Measurements from ENCODE around the gene STK11IP. TPM values are rescaled to one million over a fixed set of nuclear protein-coding genes. Genes with fewer than 3 reads are reported as not detected.

STK11IP gene, protein sequence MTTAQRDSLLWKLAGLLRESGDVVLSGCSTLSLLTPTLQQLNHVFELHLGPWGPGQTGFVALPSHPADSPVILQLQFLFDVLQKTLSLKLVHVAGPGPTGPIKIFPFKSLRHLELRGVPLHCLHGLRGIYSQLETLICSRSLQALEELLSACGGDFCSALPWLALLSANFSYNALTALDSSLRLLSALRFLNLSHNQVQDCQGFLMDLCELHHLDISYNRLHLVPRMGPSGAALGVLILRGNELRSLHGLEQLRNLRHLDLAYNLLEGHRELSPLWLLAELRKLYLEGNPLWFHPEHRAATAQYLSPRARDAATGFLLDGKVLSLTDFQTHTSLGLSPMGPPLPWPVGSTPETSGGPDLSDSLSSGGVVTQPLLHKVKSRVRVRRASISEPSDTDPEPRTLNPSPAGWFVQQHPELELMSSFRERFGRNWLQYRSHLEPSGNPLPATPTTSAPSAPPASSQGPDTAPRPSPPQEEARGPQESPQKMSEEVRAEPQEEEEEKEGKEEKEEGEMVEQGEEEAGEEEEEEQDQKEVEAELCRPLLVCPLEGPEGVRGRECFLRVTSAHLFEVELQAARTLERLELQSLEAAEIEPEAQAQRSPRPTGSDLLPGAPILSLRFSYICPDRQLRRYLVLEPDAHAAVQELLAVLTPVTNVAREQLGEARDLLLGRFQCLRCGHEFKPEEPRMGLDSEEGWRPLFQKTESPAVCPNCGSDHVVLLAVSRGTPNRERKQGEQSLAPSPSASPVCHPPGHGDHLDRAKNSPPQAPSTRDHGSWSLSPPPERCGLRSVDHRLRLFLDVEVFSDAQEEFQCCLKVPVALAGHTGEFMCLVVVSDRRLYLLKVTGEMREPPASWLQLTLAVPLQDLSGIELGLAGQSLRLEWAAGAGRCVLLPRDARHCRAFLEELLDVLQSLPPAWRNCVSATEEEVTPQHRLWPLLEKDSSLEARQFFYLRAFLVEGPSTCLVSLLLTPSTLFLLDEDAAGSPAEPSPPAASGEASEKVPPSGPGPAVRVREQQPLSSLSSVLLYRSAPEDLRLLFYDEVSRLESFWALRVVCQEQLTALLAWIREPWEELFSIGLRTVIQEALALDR
- total RNA-seq = 10 to 100 TPM in 6 of 8 experiments, 1 to 10 TPM in 2; 7.2 to 28.2 (median 15.4) TPM

DNA sequence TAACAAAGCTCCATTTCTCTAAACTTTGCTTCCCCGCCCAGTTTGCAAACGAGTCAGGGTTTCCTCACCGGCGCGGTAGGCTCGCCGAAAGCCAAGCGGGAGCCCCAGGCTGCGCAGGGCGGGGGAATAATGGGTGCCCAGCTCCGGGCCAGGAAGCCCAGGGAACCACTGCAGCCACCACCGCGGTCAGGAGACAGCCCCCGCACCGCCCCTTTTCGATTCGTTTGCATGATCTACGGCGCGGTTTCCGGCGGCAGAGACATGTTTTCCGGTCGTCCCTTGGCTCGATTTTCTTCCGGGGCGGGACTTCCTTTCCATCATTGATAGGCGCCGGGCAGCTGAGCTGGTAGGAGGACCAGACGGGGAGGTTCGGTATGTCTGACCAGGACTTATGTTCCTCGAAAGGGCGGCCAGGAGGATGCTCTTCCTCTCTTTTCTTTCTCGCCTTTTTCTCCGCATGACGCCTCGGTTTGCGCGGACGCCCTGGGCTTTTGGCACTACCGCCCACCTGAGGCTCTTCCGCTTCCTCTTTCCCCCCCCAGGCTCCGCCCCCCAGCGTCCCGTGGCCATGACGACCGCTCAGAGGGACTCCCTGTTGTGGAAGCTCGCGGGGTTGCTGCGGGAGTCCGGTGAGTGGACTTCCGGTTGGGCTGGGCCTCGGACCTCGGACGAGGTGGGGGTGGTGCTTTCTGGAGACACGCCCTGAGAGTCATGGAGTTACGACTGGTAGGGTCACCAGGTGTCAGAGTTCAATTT is at the start of gene STK11IP:
Gene STK11IP, plus strand, starts transcription at position 306 of the 756 bp plus-strand sequence. Its CDS starts 263 bp downstream, at position 569.
- in situ Hi-C loops (cut with MboI; ENCODE audit: low pct_unique_long_range_greater_than_20kb in 2 of 9, low sequenced_read_pairs in 9 of 9, unreplicated experiment in 9 of 9) = no loop called here
- WGBS, 10 experiments = 0 to 8% (median 0%) methylated on average over 3 to 24 of the region's 57 CpGs; no CpG with 5 or more reads in 1 of the 10 experiments

DNA sequence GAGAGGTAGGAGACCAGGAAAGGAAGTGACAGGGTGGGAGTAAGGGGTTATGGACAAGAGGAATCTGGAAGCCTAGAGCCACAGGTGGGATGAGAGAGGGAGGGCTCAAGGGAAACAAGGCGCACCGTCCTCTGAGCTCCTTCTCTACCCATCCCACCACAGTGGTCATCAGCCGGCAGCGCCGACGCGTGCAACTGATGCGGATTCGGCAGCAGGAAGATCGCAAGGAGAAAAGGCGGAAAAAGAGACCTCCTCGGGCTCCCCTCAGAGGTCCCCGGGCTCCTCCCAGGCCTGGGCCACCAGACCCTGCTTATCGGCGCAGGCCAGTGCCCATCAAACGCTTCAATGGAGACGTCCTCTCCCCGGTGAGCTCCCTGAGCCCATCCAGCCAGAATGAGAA is 48.7 kb upstream of the STK11IP start:
- 72 to 100% (median 92%) methylated on average over 1 to 7 of the region's 18 CpGs; no CpG with 5 or more reads in 4 of the 10 experiments for WGBS, 10 experiments
- H3K4me1 ChIP-seq (replicated peaks in 1 of 2) = peaks cover 11 to 20% of the 10 kb centered on the region in 2 donors
- no peak overlapping the region for H3K4me3 ChIP-seq
- in situ Hi-C loops (cut with MboI; ENCODE audit: low pct_unique_long_range_greater_than_20kb in 2 of 9, low sequenced_read_pairs in 9 of 9, unreplicated experiment in 9 of 9) = no loop called here
- H3K27ac ChIP-seq = no peak overlapping the region
- no peak for ATAC-seq (replicated peaks in 6 of 8)

More for the DNA sequence above, at the start of gene STK11IP:
- H3K4me1 ChIP-seq (replicated peaks in 1 of 2) = peaks cover 10 to 22% of the 10 kb centered on the region in 2 donors
- ATAC-seq (replicated peaks in 6 of 8) = peak; percentile 91 to 96 (median 94)
- peak within 1 kb of the TSS; percentile 53 to 89 (median 70) for H3K4me3 ChIP-seq
- peak within 1 kb of the TSS; percentile 85 to 95 for H3K27ac ChIP-seq

DNA sequence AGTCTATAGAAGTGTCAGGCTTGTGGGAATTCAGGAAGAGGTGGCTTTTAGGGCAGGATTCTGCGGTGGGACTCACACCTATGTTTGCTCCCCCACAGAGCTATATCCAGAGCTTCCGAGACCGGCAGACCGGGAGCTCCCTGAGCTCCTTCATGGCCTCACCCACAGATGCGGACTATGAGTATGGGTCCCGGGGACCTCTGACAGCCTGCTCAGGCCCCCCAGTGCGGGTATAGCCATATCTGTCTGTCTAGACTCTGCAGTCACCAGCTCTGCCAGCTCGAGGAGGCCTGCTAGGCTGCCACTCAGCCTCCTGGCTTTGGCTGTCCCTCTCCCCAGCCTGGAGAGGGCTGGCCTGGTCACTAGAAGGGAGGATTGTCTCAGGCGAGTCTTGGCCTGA is 48.0 kb upstream of the STK11IP start:
- Histone ChIP-seq H3K4me1 (replicated peaks in 1 of 2) (peaks cover 10 to 20% of the 10 kb centered on the region in 2 donors), H3K27ac (no peak overlapping the region), H3K4me3 (no peak overlapping the region)
- no peak for ATAC-seq (replicated peaks in 6 of 8)
- WGBS, 10 experiments = 64 to 100% (median 100%) methylated on average over 1 to 3 of the region's 9 CpGs; no CpG with 5 or more reads in 7 of the 10 experiments
- in situ Hi-C loops (cut with MboI; ENCODE audit: low pct_unique_long_range_greater_than_20kb in 2 of 9, low sequenced_read_pairs in 9 of 9, unreplicated experiment in 9 of 9) = no loop called here

DNA sequence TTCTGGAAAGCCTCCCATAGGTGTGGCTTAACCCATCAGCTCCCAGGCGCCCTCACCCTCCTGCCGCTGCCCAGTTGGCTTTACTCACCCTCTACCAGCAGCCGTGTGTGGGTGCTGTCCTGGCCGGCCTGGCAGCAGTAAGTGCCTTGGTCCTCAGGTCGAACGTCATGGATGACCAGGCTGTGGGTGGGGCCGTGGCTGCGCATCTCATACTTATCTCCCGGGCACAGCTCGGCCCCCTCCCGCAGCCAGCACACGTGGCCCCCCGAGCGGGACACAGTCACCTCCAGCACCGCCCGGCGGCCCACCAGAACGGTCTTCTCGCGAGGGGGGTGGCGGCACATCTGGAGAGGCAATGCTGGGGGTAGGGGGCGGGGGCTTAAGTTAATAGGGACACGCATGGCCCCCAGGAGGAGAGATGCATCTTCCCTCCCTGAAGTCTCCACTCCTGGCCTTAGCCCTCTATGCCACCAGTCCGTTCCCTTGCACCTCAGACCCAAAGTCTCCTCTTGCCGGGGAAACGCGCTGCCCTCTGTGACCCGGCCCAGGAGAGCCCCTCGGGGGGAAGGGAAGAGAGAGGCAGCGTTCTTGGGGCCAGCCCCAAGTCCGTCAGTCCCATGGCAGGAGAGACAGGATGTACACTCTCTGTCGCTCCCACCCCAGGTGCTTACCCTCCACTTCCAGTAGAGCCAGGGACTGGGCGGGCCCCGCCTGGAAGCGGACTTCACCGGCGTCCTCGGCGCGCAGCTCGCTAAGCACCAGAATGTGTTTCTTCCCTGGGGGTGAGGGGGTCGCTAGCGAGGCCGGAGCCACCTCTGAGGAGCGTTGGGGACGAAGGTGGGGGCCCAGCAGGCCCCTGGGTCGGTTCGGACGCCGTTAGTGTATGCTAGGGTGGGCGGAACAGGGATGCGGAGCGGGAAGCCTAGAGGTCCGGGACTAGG is 45.9 kb upstream of the STK11IP start:
- 0 to 10% (median 0%) methylated on average over 2 to 4 of the region's 54 CpGs; no CpG with 5 or more reads in 7 of the 10 experiments for WGBS, 10 experiments

DNA sequence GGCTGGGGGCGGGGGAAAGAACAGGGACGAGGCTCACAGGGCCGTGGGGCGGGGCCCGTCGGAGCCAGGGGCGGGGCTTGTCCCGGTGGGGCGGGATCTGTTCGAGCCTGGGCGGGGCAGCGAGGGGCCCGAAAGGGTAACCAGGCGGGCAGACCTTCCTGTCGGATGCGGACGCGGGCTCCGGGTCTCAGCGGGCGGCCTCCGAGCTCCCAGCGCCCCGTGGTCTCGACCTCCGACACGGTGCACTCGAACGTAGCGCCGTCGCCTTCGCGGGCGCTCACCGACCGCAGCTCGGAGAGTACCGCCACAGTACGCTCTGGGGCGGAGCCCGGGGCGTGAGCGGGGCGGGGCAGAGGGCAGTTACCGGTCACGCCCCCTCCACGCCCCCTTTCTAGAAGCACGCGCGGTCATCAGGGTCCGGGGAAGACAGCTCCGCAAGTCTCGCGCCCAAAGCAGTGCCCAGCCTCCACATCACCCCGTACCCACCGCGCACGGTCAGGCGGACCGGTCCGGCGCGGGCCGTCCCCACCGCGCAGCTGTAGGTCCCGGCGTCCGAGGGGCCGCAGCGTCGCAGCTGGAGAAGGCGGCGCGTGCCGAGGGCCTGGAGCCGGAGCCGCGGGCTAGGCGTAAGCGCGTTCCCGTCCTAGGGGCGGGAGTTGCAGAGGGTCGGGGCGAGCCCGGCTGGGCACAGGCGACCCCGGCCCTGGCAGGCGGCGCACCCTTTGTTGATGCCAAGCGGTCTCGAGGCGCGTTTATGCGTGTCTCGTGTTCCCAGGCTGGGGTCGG is 45.1 kb upstream of the STK11IP start:
- 0 to 23% (median 2%) methylated on average over 1 to 17 of the region's 99 CpGs; no CpG with 5 or more reads in 7 of the 10 experiments for WGBS, 10 experiments
- Histone ChIP-seq H3K4me3 (peak overlapping the region; percentile 39 to 60 (median 55)), H3K27ac (peak overlapping the region; percentile 20 to 52), H3K4me1 (replicated peaks in 1 of 2) (peaks cover 5 to 14% of the 10 kb centered on the region in 2 donors)
- in situ Hi-C loops (cut with MboI; ENCODE audit: low pct_unique_long_range_greater_than_20kb in 2 of 9, low sequenced_read_pairs in 9 of 9, unreplicated experiment in 9 of 9) = no loop called here
- peak; percentile 75 to 86 (median 80) for ATAC-seq (replicated peaks in 6 of 8)

More for the DNA sequence above, 45.9 kb upstream of the STK11IP start:
- Histone ChIP-seq H3K4me1 (replicated peaks in 1 of 2) (peaks cover 5 to 14% of the 10 kb centered on the region in 2 donors), H3K27ac (peak overlapping the region; percentile 44 to 52), H3K4me3 (peak overlapping the region; percentile 39 to 60 (median 55))
- in situ Hi-C loops (cut with MboI; ENCODE audit: low pct_unique_long_range_greater_than_20kb in 2 of 9, low sequenced_read_pairs in 9 of 9, unreplicated experiment in 9 of 9) = no loop called here
- ATAC-seq (replicated peaks in 6 of 8) = peak; percentile 36 to 51 (median 46)

DNA sequence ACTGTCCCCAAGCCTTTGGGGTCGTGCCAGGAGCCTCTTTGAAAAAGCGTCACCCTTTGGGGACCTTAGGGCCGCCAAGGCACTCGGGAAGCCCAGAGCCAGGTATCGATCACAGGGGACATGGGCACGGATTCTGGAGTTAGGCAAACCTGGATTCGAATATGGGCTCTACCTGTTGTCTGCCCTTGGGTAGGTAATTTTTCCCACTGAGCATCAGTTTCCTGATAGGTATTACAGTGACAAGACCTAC is 44.6 kb upstream of the STK11IP start:
- in situ Hi-C loops (cut with MboI; ENCODE audit: low pct_unique_long_range_greater_than_20kb in 2 of 9, low sequenced_read_pairs in 9 of 9, unreplicated experiment in 9 of 9) = no loop called here
- WGBS, 10 experiments = 4 to 80% (median 21%) methylated on average over 1 to 4 of the region's 7 CpGs; no CpG with 5 or more reads in 6 of the 10 experiments
- ATAC-seq (replicated peaks in 6 of 8) = no peak
- H3K4me3 ChIP-seq = peak overlapping the region; percentile 39 to 60 (median 55)
- peak overlapping the region in 1 of 2 donors; percentile 15 for H3K27ac ChIP-seq
- peaks cover 5 to 14% of the 10 kb centered on the region in 2 donors for H3K4me1 ChIP-seq (replicated peaks in 1 of 2)

DNA sequence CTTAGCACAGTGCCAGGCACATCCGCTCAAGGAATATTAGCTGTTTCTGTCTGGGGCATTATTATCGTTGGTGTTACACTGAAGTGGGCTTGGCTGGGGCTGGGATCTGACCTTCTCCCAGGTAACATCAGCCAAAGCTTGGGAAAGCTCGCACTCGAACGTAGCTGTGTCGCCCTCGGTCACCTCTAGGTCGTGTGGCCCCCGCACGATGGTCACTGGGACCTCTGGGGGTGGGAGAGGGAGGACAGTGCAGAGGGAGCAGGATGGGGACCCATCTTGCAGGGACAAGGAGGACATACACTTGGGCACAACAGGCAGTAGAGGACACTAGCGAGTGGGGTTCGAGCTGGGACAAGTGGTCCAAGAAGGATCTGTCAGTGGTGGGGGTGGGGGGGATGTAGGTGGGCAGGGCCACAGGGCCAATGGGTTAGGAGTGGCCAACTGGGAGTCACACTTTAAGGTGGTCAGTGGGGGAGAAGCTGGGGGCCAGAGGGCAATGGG is 44.1 kb upstream of the STK11IP start:
- H3K4me3 ChIP-seq = peak overlapping the region in 3 of 5 donors; percentile 39 to 58 (median 55)
- ATAC-seq (replicated peaks in 6 of 8) = no peak
- H3K4me1 ChIP-seq (replicated peaks in 1 of 2) = peaks cover 5 to 14% of the 10 kb centered on the region in 2 donors
- in situ Hi-C loops (cut with MboI; ENCODE audit: low pct_unique_long_range_greater_than_20kb in 2 of 9, low sequenced_read_pairs in 9 of 9, unreplicated experiment in 9 of 9) = no loop called here
- no peak overlapping the region for H3K27ac ChIP-seq
- 71 to 80% (median 78%) methylated on average over 1 to 6 of the region's 12 CpGs; no CpG with 5 or more reads in 6 of the 10 experiments for WGBS, 10 experiments

DNA sequence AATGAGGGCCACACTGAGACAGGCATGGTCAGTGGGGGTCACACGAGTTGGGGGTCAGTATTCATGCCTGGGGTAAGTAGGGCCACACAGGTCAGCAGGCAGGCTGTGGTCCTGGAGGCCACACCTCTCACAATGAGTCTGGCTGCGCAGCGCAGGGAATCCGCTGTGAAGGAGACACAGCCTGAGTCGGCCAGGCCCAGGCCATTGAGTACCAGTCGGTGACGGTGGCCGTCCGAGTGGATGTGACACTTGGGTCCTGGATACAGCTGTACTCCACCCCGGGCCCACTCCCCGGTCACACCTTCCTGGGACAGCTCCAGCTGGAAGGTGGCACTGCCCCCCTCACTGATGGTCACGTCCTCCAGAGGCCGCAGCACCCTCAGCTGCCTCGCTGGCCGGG is 43.3 kb upstream of the STK11IP start:
- in situ Hi-C loops (cut with MboI; ENCODE audit: low pct_unique_long_range_greater_than_20kb in 2 of 9, low sequenced_read_pairs in 9 of 9, unreplicated experiment in 9 of 9) = no loop called here
- H3K27ac ChIP-seq = no peak overlapping the region
- WGBS, 10 experiments = 80 to 94% (median 83%) methylated on average over 2 to 7 of the region's 15 CpGs; no CpG with 5 or more reads in 7 of the 10 experiments
- no peak for ATAC-seq (replicated peaks in 6 of 8)
- H3K4me3 ChIP-seq = no peak overlapping the region
- peaks cover 5 to 14% of the 10 kb centered on the region in 2 donors for H3K4me1 ChIP-seq (replicated peaks in 1 of 2)

DNA sequence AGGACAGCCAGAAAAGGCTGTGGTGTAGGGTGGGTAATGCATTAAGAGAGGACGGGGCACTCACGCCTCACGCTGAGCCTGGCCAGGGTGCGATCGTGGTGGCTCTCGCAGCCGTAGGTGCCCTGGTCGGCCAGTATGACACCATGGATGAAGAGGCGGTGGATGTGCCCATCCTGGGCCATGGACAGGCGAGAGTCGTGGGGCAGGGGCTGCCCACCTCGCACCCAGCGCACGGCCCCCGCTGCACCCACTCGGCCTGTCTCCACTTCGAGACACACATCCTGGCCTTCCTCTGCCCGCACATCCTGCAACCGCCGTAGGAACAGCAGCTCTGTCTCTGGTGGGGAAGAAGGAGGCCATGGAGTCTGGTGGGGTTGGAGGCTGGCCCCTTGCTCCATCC is 41.7 kb upstream of the STK11IP start:
- peaks cover 5 to 14% of the 10 kb centered on the region in 2 donors for H3K4me1 ChIP-seq (replicated peaks in 1 of 2)
- ATAC-seq (replicated peaks in 6 of 8) = no peak
- no peak overlapping the region for H3K4me3 ChIP-seq
- in situ Hi-C loops (cut with MboI; ENCODE audit: low pct_unique_long_range_greater_than_20kb in 2 of 9, low sequenced_read_pairs in 9 of 9, unreplicated experiment in 9 of 9) = no loop called here
- H3K27ac ChIP-seq = no peak overlapping the region
- WGBS, 10 experiments = 91% methylated on average over 4 of the region's 20 CpGs; no CpG with 5 or more reads in 9 of the 10 experiments

DNA sequence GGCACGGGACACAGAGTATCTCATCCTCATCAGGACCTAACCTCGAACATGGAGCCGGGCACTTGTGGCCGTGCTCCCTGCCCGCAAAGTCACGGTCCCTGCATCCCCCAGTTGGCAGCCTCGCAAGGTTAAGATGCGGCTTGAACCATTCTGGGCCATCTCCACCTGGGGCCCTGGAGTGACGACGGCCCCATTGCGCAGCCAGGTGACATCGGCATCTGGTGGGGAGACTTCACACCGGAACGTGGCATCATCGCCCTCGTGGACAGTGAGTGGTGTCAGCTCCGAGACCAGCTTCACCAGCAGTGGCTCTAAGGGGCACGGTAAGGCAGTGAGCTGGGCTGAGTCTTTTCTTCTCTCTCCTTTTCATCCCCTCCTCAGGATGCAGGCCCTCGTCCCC is 41.2 kb upstream of the STK11IP start:
- Histone ChIP-seq H3K4me3 (no peak overlapping the region), H3K4me1 (replicated peaks in 1 of 2) (peaks cover 5 to 12% of the 10 kb centered on the region in 2 donors), H3K27ac (no peak overlapping the region)
- in situ Hi-C loops (cut with MboI; ENCODE audit: low pct_unique_long_range_greater_than_20kb in 2 of 9, low sequenced_read_pairs in 9 of 9, unreplicated experiment in 9 of 9) = no loop called here
- 17 to 92% (median 67%) methylated on average over 1 to 8 of the region's 19 CpGs; no CpG with 5 or more reads in 5 of the 10 experiments for WGBS, 10 experiments
- no peak for ATAC-seq (replicated peaks in 6 of 8)

DNA sequence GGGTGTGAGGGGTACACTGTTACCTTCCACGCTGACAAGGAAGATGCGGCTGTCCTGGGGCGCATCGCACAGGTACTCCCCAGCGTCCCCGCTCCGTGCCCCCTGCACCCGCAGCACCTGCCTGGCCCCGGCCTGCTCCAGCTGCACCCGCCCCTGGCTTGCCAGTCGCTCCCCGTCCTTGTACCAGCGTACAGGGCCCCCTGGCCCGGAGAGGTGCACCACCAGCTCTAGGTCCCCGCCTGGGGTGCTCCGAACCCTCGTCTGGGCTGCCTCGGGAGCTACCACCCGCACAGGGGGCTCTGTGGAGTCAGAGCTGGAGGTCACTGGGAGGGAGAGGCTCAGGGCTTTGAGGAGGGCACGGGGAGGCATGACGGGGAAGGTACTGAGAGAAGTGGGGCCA is 40.3 kb upstream of the STK11IP start:
- Histone ChIP-seq H3K4me3 (no peak overlapping the region), H3K4me1 (replicated peaks in 1 of 2) (peaks cover 5% of the 10 kb centered on the region in 2 donors), H3K27ac (no peak overlapping the region)
- no CpG with 5 or more reads among the region's 21 CpGs for WGBS, 10 experiments
- in situ Hi-C loops (cut with MboI; ENCODE audit: low pct_unique_long_range_greater_than_20kb in 2 of 9, low sequenced_read_pairs in 9 of 9, unreplicated experiment in 9 of 9) = no loop called here
- ATAC-seq (replicated peaks in 6 of 8) = no peak
